WTC11 (cell line): Measurements from ENCODE around the gene IL4R.

Experiments used
- FOXP4 ChIP-seq: sonication (generic); formaldehyde crosslinking; IDR thresholded peaks from 2 replicates; pipeline ENCODE4 v1.8.0; 2022; ENCODE audit warnings: mild to moderate bottlenecking, missing genetic modification reagents
- ZBTB21 ChIP-seq: sonication (generic); formaldehyde crosslinking; IDR thresholded peaks from 2 replicates; pipeline ENCODE4 v1.8.1; 2023; ENCODE audit warnings: mild to moderate bottlenecking, missing genetic modification reagents, borderline replicate concordance
- ZNF671 ChIP-seq: fragments of 250-450 bp; sonication (Bioruptor Pico); IDR thresholded peaks from 2 replicates; pipeline ENCODE4 v1.8.0; 2021; ENCODE audit warnings: mild to moderate bottlenecking

GRCh38 chr16:27359615-27360014 is 45.8 kb downstream of the IL4R start:
- TF ChIP-seq ZNF671 (CRISPR knock-in tag): no peak
- no peak for TF ChIP-seq FOXP4 (CRISPR knock-in tag)
- TF ChIP-seq ZBTB21 (CRISPR knock-in tag): no peak
